HuH-7 (cell line): ENCODE data around the gene SYNGR3.
A peak's percentile ranks its signal among the peaks of the same experiment; 100 is the strongest.

ENCODE experiments used
- DNase-seq: peaks from one replicate; pipeline ENCODE4 v3.0.0; 2011; ENCODE audit warnings: low spot score

SYNGR3 gene

DNA sequence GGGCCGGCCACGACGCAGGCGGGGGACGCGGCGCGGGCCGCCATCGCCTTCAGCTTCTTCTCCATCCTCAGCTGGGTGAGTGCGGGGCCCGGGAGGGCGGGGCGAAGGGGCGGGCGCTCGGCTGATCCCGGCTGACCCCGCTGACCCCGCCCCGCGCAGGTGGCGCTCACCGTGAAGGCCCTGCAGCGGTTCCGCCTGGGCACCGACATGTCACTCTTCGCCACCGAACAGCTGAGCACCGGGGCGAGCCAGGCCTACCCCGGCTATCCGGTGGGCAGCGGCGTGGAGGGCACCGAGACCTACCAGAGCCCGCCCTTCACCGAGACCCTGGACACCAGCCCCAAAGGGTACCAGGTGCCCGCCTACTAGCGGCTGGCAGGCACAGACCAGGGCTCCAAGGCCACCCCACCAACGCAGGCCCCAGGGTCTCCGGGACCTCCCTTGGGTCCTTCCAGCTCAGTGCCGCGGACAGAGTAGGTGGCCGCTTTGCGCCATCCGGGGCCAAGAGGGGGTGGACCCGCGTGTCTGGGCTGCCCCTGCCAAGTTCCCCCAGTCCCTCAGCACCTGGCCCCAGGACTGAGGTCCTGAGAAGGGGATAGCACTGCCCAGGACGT lies 3.0 kb downstream of the SYNGR3 start:
- DNase-seq = no peak

DNA sequence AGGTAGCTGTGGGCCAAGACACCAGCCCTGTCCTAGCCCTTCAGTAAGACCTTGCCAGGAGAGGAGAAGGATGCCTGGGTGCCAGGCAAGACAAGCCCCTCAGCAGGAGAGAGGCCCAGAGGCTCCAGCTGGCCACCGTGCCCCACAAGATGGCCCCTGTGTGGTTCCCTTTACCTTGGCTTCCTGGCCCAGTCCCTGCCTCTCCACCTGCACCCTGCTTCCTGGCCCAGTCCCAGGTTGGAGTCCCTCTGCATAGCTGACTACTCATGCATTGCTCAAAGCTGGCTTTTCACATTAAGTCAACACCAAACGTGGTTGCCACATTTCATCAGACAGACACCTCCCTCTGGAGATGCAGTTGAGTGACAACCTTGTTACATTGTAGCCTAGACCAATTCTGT lies 4.0 kb downstream of the SYNGR3 start:
- peak; percentile 61 for DNase-seq

DNA sequence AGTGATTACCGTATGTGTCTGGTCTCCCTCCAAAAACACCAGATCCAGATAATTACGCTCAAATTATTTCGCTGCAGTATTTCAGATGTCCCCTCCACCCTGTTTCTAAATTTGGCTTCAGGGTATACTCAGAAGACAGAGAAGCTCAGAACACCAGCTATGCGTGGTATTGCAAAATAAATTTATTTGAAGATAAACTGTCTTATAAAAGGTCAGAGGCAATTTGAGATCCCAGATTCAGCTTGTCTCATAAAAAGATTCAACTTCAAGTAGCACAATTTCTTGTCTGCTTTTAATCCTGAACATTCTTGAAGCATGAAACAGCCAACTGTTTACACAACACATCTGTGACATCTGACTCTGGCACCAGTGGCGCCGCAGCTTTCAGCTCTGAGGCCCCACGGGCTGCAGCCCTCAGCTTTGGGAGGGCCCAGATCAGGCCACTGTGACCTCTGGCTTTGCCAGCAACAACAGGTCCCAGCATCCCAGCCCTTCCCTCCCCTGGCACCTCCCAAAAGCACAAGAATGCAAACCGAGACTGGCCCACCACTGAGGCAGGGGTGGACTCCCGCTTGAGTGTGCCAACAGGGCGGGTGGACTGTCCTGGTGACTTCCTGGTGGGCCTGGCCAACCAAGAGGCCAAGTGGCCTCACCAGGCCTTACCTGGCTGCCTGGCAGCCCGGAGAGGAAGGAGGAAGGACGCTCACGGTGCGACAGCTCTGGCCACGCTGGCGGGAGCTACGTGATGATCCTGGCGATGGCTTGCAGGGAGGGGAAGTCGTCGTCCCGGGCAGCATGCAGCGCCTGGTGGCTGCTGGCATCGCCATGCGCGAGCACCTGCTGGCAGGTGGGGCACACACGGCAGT lies 8.0 kb downstream of the SYNGR3 start:
- DNase-seq = no peak

DNA sequence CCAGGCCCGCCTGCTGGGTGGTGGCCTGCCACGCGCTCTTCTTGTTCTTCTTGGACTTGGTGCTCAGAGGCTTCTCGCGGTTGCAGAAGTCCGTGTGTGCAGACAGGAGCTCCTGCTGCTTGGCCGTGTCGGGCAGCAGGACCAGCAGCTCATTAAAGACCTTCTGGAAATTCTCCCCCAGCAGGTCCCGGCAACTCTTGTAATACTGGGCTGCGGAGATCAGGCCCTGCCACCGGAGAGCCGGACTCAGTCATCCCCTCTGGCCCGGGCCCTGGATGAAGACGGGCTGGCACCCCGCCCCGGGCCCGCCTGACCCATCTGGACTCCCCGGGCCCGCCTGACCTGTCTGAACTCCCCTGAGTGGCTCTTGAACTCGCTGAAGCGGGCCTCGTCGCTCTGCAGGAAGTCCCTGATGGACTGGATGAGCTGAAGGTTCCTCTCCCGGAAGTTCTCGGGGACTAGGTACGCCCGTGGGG lies 8.6 kb downstream of the SYNGR3 start:
- DNase-seq = no peak

DNA sequence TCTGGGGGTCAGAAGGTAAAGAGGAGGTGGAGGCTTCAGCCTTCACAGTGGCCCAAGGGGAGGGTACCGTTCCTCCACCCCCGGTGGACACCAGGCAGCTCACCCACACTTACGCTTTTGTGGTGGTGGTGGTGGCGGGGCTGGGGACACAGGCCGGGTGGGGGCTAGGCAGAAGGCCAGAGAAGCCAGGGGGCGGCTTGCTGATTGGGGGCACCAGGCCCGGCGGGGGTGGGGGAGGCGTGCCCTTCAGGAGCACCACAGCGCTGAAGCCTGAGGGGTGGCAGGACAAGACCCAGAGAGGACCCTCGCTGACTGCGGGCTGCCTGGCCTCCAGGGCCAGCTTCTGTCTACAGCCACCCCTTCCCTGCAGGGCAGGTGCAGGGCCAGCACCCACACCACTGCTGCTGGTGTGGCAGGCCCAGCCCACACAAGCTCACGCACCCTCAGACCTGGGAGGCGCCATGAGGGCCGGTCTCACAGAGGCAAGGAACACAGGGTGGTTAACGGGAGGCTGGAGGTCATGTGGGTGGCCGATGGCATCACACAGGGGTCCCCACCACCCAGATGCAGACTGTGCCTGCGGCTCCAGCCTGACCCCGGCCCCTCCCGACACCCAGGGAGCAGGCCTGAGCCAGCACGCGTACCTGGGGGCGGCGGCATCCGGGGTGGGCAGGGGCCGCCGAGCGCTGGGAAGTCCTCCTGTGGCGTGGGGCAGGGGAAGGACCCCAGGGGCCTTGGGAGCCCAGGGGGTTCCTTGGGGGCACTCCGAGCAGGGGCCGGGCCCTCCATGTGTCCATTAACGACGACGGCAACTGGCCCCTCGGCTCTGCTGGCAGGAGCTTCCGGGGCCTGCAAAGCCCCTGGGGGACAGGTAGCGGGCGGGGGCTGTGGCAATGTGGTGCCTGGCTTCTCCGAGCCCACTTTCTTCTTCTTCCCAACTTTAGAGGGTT lies 9.4 kb downstream of the SYNGR3 start:
- no peak for DNase-seq

DNA sequence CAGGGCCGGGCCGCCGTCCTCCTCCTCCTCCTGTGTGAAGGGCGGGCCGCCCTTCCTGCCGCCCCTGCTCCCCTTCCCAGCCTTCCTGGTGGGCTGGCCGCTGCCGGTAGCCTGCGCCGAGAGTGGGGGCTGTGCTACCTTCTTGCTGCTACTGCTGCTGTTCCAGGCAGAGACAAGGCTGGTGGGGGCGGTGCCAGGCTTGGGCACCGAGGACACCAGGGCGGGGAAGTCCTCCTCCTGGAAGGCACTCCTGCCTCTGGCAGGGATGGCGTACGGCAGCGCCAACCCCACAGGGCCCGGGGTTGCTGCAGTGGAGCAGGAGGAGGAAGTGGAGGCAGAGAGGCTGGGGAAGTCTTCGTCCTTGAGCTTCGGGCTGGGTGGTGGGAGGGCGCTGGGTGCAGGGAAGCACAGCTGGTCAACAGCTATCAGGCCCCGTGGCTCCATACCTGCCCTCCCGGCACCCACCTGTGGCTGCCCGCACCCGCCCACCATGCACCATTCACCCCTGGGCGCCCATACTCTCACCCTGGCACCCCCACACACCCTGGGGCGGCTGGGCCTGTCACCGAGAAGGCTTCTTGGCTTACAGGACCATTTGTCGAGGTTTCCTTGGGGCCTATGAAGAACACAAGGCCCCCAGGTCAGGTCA lies 10.2 kb downstream of the SYNGR3 start:
- no peak for DNase-seq

DNA sequence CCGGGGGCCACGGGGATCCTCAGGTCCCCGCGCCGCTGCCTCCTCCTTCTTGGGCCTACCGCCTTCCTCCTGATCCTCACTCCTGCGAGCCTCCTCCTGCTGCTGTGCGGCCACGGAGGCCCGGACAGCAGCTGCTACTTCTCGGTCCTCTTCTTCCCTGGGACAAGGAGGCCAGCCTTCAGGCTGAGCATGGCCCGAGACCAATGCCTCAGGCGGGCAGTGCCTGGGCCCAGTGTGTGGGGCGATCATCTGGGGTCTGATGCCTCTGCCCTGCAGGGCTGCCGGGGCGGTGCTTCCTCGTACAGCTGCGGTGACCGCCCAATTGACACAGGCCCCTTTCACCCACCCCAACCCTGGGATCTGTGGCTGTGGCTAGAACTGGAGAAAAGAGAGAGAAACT lies 11.3 kb downstream of the SYNGR3 start:
- no peak for DNase-seq

DNA sequence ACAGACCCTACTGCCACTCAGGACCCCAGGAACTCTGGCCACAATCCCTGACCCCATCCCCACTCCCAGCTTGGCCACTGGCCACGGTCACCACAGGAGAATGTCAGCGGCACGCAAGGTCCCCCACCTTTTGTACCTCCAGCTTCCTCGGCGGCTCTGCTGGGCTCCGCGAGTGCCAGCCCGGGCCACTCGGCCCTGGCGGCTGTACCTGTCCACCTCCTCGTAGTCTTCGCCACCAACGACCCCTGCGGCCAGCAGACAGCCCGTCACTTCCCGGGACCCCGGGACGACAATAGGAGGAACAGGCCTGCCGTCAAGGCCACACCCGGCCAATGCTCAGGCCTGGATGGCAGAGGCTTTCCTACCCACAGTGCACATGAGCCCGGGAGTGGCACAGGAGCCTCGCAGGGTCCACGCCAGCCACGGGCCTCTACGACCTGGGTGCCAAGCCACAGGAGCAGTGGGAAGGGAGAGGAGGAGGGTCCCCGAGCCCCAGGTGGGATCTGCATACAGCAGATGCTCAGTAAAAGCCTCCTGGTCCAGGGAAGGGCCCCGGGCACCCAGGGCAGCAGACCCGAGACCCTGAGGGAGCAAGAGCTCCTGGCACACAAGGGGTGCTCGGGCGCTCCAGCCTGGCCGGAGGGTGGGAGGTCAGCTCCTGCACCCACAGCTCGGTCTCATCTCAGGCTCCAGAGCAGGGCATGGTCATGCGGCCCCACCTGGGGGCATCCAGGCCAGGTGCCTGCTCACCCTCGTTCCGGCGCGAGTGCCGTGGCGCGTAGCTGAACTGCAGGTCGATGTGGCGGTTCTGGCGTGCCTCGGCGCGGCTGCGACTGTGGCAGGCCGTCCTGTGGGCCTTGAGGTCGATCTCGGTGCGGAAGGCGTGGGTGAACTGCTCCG lies 11.9 kb downstream of the SYNGR3 start:
- DNase-seq = no peak

DNA sequence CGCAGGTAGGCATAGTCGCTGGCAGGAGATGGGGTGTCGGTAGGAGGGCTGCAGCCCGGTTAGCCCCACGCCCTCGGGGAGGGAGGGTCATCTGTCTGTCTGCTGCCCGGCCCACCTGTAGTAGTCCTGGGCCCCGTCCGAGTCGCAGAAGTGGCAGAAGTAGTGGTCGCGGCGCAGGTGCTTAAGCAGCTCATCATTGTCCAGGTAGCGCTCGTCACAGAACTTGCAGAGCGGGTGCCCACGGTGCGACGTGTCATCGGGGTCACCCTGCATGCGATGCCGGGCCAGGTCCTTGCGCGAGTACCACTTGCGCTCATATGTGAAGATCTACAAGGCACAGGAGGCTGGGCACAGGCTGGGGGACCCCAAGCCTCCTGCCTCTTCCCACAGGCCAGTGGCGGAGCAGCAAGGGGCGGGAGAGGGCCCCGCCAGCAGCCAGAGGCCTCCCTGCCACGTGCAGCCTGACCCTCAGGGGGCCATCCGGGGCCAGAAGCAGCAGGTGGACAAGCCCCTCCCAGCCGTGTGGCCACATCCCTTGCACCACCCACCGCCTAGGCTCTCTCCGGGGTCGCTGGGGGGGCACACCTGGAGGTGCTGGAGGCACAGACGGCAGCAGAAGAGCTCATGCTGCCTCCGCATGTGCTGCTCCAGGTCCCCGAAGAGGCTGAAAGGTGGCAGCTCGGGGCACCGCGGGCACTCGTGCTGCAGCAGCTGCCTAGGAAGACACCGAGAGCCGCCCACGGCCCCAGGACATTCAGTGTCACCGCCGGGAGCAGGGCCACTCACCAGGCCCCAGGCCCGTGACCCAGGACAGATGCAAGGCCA lies 12.8 kb downstream of the SYNGR3 start:
- DNase-seq = no peak

DNA sequence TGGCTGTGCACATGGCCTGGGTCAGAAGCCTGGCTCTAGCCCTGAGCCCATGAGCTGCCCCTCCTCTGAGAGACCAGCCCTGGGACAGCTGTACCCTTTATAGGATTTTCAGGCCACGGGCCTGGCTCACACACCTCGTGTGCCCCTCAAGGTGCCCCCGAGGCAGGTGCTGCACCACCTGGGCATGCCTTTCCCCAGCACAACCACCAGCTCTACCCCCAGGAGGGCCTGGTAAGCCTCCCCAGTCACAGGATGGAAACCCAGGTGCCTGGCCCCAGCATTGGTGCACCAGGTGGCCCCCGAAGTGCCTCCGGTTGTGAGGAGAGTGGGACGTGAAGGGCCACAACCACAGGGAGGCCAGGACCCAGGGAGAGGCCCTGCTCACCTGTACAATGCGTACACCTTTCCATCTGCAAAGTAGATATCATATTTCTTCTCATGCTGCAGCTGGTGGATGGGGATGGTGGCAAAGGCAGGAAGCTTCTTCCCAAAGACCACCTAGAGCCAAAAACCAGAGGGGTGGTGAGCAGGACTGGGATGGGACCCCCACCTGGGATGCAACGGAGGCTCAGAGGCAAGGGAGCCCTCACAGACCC lies 13.6 kb downstream of the SYNGR3 start:
- DNase-seq = no peak

DNA sequence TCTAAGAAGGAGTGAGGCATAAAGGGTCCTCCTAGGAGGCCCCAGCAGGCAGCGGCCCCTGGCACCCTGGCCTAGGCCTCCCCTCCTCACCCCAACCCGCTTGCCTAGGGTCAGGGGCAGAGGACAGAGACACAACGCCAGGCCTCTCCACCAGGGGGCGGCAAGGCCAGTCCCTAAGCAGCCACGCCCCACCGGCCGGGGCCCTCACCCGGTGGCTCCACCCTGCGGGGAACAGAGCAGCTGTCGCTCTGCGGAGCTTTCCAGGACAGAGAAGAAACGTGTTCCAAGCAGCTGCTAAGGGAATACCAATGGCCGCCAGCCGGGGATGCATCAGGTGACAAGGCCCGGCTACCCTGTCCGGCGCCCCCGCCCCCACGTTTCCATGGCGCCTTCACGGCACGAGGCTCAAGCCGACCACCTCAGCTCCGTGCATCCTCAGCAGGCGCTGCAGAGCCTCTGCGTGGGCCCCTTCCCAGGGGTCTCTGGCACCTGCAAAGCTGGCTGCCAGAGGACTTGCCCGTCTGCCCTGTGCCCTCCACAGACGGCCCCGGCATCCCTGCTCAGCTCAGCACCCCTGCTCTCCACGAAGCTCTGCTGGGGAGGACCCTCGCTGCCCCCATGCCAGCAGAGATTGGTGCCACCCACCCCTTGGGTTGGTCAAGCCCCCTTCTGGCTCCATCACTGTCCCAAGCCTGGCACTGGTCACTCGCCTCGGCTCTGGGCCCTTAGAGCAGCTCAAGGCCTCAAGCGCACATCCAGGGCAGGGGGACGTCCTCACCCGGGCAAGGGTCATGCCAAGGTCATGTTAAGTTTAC lies 14.3 kb downstream of the SYNGR3 start:
- DNase-seq = peak; percentile 97

DNA sequence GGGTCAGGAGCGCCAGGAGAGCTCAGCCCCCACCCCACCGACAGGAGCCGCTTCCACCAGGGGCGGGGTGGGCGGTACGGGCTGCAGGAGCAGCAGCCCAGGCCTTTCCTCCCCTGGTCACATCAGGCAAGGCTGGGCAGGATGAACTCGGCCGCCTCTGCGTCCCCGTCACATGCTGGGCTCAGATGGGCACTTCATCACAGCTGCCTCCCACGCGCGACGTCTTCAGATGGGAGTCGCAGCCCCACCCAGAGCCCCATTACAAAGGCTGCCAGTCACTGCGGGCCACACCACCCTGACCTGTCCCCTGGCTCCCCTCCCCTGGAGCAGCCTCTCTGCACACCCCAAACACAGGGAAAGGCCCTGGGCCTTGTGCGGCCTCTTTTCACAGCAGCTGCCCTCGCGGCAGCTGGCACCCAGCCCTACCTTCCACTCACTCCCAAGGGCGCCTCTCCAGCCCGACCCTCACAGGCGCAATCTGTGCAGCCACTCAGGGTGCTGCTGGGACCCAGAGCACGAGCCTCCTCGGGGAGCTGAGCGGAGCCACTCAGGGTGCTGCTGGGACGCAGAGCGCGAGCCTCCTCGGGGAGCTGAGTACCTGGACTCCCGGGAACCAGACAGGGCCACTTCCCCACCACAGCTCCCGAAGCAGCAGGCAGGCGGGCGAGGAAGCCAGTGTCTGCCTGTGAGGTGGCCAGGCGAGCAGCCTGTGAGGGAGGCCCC lies 15.2 kb downstream of the SYNGR3 start:
- DNase-seq = no peak

DNA sequence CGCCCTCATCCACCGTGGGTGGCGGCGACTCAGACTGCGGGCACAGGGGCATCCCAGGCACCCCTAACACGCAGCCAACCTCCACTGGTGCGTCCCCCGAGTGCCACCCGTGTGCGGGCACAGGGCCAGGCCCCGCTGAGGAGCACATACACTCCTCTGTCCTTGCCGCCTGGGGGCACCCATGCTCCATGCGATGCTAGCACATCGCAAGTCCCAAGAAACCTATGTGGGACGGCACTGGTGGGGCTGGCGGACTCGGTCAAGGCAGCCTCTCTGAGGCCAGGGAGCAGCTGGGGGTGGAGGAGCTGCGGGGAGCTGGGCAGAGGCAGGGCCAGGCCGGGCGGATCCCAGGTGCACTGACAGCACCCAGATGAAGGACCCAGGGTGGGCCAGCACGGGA lies 15.9 kb downstream of the SYNGR3 start:
- no peak for DNase-seq

DNA sequence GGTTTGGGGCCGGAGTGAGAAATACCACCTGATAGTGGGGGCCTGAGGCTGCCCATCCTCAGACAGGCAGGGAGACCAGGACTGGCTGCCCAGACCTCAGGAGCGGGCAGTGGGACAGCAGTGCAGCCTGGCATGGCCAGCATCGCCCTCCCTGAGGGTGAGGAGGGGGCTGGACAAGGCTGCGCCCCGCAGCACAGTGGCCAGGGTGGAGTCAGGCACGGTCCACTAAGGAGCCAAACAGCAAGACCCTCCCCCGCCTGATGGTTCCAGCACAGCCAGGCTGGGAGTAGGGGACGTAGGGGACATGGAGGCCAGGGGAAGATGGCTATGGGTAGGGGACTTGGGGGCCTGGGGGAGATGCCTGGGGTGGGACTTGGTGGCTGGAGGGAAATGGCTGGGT lies 16.5 kb downstream of the SYNGR3 start:
- DNase-seq = no peak

DNA sequence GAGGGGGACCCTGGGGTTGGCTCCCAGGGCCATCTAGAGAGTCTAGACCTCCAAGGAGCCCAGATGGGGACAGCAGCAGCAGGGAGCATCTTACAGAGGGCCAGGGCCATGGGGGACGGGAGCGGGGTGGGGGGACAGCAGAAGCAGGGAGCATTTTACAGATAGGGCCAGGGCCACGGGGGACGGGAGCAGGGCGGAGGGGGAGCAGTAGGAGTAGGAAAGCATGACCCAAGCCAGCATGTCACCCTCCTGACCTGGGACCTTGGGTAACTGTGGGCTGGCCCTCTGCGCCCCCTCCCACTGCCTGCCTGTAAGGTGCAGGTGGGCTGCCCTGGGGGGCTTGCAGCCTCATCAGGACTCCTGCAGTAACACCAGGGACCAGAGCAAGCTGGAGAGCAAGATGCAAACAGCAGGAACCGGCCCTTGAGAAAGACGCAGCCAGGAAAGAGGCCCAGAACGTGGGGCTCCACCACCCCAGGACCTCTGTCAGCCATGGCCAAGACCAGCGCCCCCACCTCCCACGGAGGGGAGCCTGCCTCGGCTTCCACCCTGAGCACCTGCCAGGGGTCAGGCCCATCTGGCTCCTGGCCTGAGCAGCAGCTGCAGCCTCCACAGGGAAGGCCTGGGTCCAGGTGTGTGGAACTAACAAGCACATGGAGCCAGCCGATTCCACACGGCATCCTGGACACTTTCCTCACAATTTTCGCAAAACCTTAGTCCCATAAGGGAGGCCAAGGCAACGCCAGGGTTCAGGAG lies 17.5 kb downstream of the SYNGR3 start:
- no peak for DNase-seq

DNA sequence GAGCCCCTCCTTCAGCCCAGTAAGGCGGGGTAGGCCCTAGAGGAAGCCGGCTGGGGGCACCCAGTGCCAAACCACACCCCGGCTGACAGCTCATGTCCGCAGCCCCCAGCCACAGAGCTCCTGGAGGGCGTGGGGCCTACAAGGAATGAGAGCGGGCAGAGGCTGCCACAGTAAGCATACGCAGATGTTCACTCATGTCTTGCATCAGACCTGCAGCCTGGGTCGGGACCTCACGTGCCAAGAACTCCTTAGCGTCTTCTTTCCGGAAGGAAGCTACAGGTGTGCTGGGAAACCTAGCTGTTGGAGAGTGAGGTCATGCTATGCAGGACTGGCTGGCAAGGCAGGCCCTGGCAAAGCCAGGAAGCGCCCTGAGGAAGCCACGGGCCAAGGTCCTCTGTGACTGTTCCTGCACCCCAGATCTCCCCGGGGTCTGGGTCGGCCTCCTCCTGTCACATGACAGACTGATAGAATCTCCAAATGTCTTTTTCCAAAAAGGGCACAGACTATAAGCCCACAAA lies 18.3 kb downstream of the SYNGR3 start:
- no peak for DNase-seq

DNA sequence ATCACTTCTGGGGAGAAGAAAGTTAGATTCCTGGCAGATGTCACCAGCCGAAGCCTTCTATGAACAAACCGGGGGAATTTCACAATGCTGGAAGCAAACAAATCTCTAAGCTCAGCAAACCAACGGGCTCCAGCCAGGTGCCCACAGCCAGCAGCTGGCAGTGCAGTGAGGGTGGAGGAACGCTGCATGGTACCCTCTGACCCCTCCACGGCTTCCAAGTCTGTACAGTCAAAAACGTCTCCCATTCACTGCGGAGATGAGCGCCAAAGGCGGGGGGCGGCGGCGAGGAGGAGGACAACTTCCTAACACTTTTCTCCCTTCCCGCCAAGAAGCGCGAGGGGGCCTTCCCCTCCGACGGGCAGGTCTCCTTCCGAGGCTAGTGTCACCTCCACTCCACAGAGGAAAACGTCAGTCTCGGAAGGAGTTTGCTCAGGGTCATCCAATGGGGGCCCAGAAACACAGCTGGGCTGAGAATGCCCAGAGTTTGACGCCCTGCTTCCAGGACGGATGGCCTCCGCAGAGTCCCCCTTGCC lies 18.9 kb downstream of the SYNGR3 start:
- no peak for DNase-seq
